BLaER1 treated with 17β-estradiol and CSF1 and Interleukin-3, amounts not matched to agents 10 nM and 100 nM (cell line): ENCODE results near the gene EMSY.
"Not testable (repeated sequence)": the region's sequence is repeated elsewhere in the genome, so short reads cannot be mapped to it uniquely, and the experiment has no call there.

Source experiments
- H3K27ac ChIP-seq, 11 experiments: shearing (Covaris generic); formaldehyde crosslinking; 2 replicates each; pipeline ENCODE4 v1.8.1; 2022
- H3K27me3 ChIP-seq, 11 experiments: shearing (Covaris generic); formaldehyde crosslinking; 2 replicates each; pipeline ENCODE4 v1.8.1; 2022
- H3K36me3 ChIP-seq, 11 experiments: shearing (Covaris generic); formaldehyde crosslinking; 2 replicates each; pipeline ENCODE4 v1.8.1; 2022
- H3K4me1 ChIP-seq, 10 experiments: shearing (Covaris generic); formaldehyde crosslinking; 2 replicates each; pipeline ENCODE4 v1.8.1; 2022
- H3K4me2 ChIP-seq, 11 experiments: shearing (Covaris generic); formaldehyde crosslinking; 2 replicates each; pipeline ENCODE4 v1.8.1; 2022
- H3K4me3 ChIP-seq, 10 experiments: shearing (Covaris generic); formaldehyde crosslinking; 2 replicates each; pipeline ENCODE4 v1.8.1; 2022
- H3K9ac ChIP-seq, 11 experiments: shearing (Covaris generic); formaldehyde crosslinking; 2 replicates each; pipeline ENCODE4 v1.8.1; 2022
- H3K9me3 ChIP-seq, 11 experiments: shearing (Covaris generic); formaldehyde crosslinking; replicated peaks in 1 of 11; 2 replicates each; pipeline ENCODE4 v1.8.1; 2022
- H4K20me1 ChIP-seq, 11 experiments: shearing (Covaris generic); formaldehyde crosslinking; 2 replicates each; pipeline ENCODE4 v1.8.1; 2022
- Cebpa-rat ChIP-seq, 11 experiments: shearing (Covaris generic); IDR thresholded peaks; 2 replicates each; pipeline ENCODE4 v1.8.1; 2022

Gene EMSY

DNA sequence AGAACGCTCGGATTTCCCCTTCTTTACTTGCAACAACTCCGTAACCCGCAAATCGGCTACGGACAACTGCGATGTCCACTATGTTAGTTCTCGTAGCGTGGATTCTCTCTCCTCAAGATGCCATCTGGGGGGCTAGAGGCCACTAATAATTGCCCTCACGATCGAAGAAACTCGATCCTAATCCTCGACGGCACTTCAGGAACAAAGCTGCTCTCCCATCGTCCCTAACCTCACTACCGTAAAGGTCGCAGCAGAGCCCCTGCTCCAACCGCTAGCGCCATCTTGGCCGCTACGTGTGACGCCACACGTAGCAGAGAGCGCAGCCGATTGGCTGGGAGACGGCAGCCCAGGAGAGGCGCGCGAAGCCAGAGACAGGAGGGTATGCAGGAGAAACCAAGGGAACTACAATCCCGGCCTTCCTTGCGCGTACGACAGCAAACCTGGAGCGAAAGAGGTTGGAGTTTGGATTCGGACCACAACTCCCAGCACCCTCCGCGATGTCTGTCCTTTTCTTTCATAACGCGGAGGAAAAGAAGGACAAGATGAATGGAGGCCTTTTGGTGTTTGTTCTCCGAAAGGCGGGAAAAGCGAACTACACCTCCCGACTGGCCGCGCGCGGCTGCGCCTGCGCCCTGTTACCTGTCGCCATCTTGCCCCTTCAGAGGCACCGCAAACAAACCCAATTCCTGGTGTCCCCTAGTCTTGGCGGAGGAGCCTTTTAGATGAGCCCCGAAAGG is at the start of gene EMSY:
TSS of gene EMSY (plus strand) at position 635 of the 737 bp plus-strand sequence. CDS start 1,921 bp downstream, outside the sequence.
- peak within 1 kb of the TSS; percentile 86 to 100 (median 97) for H3K4me3 ChIP-seq
- peaks cover 0 to 19% (median 10%) of the 10 kb centered on the region in 11 experiments; a peak in 10 of 22 replicates for H4K20me1 ChIP-seq
- H3K36me3 ChIP-seq, result peaks cover 25 to 57% (median 36%) of the 10 kb centered on the region in 11 experiments; a peak in 21 of 22 replicates
- peaks cover 16 to 29% (median 25%) of the 10 kb centered on the region in 10 experiments for H3K4me1 ChIP-seq
- peak within 1 kb of the TSS; percentile 82 to 97 (median 94) for H3K27ac ChIP-seq
- TF ChIP-seq Cebpa-rat (IDR thresholded peaks at IDR 0.05), result no peak
- H3K9me3 ChIP-seq, result no peaks in the 10 kb centered on the region
- peak within 1 kb of the TSS; percentile 79 to 96 (median 90) for H3K4me2 ChIP-seq
- peak within 1 kb of the TSS; percentile 89 to 97 (median 94) for H3K9ac ChIP-seq
- H3K27me3 ChIP-seq, result no peaks in the 10 kb centered on the region

DNA sequence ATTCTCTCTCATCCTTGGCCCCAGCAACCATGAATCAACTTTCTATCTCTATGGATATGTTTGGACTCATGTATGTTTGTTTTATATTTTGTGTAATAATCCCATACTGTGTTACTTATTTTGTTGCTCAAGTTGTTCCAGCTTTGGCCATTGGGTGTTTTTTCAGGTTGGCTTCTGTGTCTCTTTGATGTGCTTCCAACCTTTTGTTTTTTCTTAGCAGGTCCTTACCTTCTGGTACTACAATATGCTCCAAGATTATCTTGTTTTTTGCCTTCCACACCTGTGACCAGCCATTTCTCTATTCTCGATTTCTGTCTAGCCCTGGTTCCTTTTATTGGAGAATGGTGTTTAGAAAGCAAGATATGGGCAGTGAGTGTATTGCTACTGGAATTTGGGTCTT is 49.5 kb upstream of the EMSY start:
- no peak for TF ChIP-seq Cebpa-rat (IDR thresholded peaks at IDR 0.05)
- Histone ChIP-seq H3K27me3 (no peaks in the 10 kb centered on the region), H3K9me3 (no peaks in the 10 kb centered on the region), H3K4me2 (no peak overlapping the region), H4K20me1 (no peaks in the 10 kb centered on the region), H3K27ac (no peak overlapping the region), H3K4me1 (no peaks in the 10 kb centered on the region), H3K9ac (no peak overlapping the region), H3K36me3 (no peaks in the 10 kb centered on the region), H3K4me3 (no peak overlapping the region)

DNA sequence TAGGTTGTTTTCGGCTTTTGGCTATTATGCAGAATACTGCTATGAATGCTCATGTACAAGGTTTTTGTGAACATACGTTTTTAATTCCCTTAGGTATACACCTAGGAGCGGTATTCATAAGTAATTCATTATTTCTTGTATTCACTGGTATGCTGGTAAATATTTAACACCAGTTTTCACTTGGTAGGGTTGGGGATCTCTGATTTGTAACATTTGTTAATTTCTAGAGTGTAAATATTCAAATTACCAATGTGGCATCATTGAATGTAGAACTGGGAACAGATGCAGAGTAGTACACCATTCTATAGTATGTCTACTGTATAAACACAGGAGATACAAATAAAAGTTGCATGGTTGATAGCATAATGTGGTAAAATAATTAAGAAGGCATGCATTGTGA is 47.4 kb upstream of the EMSY start:
- no peak for TF ChIP-seq Cebpa-rat (IDR thresholded peaks at IDR 0.05)

DNA sequence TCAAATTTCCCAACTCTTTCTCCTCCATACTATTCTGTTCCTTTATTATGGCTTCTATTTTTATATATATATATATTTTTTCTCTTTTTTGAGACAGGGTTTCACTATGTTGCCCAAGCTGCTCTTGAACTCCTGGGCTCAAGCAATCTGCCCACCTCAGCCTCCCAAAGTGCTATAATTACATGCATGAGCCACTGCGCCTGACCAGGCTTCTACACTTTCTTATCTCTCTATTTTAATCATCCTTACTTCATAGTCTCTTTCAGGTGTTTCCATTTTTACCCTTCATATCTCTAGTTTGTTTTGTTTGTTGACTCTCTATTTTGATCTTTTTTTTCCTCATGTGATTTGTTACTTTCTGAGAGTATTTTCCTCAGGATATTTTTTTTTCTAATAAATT is 43.9 kb upstream of the EMSY start:
- no peak overlapping the region for H3K4me2 ChIP-seq
- no peaks in the 10 kb centered on the region for H3K9me3 ChIP-seq
- no peaks in the 10 kb centered on the region for H3K4me1 ChIP-seq
- no peak overlapping the region for H3K9ac ChIP-seq
- TF ChIP-seq Cebpa-rat (IDR thresholded peaks at IDR 0.05), result no peak
- no peak overlapping the region for H3K27ac ChIP-seq
- H3K27me3 ChIP-seq, result no peaks in the 10 kb centered on the region
- H3K4me3 ChIP-seq, result no peak overlapping the region
- H4K20me1 ChIP-seq, result no peaks in the 10 kb centered on the region
- no peaks in the 10 kb centered on the region for H3K36me3 ChIP-seq

More for the DNA sequence above, 47.4 kb upstream of the EMSY start:
- H3K9ac ChIP-seq, result no peak overlapping the region
- no peak overlapping the region for H3K27ac ChIP-seq
- no peaks in the 10 kb centered on the region for H4K20me1 ChIP-seq
- no peaks in the 10 kb centered on the region for H3K4me1 ChIP-seq
- H3K4me3 ChIP-seq, result no peak overlapping the region
- H3K27me3 ChIP-seq, result no peaks in the 10 kb centered on the region
- H3K9me3 ChIP-seq, result no peaks in the 10 kb centered on the region
- no peaks in the 10 kb centered on the region for H3K36me3 ChIP-seq
- no peak overlapping the region for H3K4me2 ChIP-seq

DNA sequence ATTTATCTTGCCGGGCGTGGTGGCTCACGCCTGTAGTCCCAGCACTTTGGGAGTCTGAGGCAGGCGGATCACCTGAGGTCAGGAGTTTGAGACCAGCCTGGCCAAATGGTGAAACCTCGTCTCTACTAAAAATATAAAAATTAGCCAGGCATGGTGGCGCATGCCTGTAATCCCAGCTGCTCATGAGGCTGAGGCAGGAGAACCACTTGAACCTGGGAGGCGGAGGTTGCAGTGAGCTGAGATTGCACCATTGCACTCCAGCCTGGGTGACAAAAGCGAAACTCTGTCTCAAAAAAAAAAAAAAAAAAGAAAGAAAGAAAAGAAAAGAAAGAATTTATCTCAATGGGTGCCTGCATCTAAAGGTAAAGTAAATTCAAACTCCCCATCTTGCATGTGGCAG is 43.3 kb upstream of the EMSY start:
- H3K27me3 ChIP-seq, H3K27ac ChIP-seq, H4K20me1 ChIP-seq, H3K9me3 ChIP-seq, H3K4me2 ChIP-seq, H3K9ac ChIP-seq, H3K4me3 ChIP-seq, H3K4me1 ChIP-seq, H3K36me3 ChIP-seq: not testable (repeated sequence)

DNA sequence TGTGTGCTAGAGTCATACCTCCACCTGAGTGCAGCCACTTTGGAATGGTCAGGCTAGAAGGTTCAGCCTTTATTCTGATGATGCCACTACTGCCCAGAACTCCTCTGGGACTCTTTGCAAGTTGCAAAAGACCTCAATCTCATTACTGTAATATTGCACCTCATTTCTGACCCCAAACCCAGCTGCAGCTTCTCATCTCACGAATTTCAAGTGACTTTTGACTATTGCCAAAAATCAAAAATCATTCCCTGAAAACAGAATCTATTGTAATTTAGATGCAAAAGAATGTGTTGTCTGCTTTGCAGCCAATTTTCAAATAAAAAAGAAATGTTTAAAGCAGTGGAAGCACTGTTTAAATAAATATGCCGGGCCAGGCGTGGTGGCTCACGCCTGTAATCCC is 38.5 kb upstream of the EMSY start:
- H3K4me1 ChIP-seq, result peaks cover 10 to 26% (median 19%) of the 10 kb centered on the region in 10 experiments
- no peaks in the 10 kb centered on the region for H4K20me1 ChIP-seq
- H3K4me3 ChIP-seq, result no peak overlapping the region
- H3K4me2 ChIP-seq, result no peak overlapping the region
- no peak overlapping the region for H3K27ac ChIP-seq
- no peaks in the 10 kb centered on the region for H3K27me3 ChIP-seq
- no peaks in the 10 kb centered on the region for H3K9me3 ChIP-seq
- H3K36me3 ChIP-seq, result no peaks in the 10 kb centered on the region
- no peak overlapping the region for H3K9ac ChIP-seq
- no peak for TF ChIP-seq Cebpa-rat (IDR thresholded peaks at IDR 0.05)

- Histone ChIP-seq H4K20me1 (no peaks in the 10 kb centered on the region), H3K4me2 (peak overlapping the region; percentile 25 to 81 (median 69); a peak in 21 of 22 replicates), H3K27ac (peak overlapping the region in 6 of 11 experiments; percentile 1 to 39 (median 8); a peak in 6 of 22 replicates), H3K9me3 (no peaks in the 10 kb centered on the region; a peak in 1 of 22 replicates), H3K9ac (peak overlapping the region in 5 of 11 experiments; percentile 11 to 53 (median 17); a peak in 5 of 22 replicates), H3K4me3 (no peak overlapping the region), H3K27me3 (no peaks in the 10 kb centered on the region), H3K4me1 (peaks cover 10 to 26% (median 19%) of the 10 kb centered on the region in 10 experiments), H3K36me3 (no peaks in the 10 kb centered on the region)
- no peak for TF ChIP-seq Cebpa-rat (IDR thresholded peaks at IDR 0.05)
These were observed 36.5 kb upstream of the EMSY start for GRCh38 chr11:76408171-76408965.

DNA sequence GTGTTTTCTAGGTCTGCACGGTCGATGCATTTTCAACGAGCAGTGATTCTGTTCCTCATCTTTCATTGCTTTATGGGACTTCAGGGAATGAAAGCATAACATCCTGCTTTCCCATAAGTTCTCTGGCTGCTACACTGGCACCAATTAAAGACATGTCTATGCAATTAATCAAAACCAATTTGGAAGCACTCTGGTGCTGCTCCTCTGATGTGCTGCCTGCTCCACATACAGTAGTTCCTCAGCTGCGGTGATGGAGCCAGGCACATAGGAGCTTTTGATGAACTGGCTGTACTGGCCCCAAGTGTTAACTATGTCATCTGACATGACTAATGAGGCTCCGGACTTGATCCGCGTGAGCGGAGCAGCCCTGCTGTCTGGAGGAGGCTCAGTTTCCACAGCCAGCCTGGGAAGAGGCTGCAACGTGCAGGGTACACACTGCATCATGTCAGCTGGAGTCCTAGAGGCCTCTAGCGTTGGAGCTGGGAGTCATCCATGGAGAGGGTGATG is 33.9 kb upstream of the EMSY start:
- Histone ChIP-seq H3K4me1 (peaks cover 10 to 26% (median 19%) of the 10 kb centered on the region in 10 experiments), H3K27me3 (no peaks in the 10 kb centered on the region), H3K9ac (no peak overlapping the region), H3K36me3 (no peaks in the 10 kb centered on the region), H4K20me1 (no peaks in the 10 kb centered on the region), H3K4me2 (no peak overlapping the region), H3K27ac (no peak overlapping the region), H3K4me3 (no peak overlapping the region), H3K9me3 (no peaks in the 10 kb centered on the region; a peak in 1 of 22 replicates)
- no peak for TF ChIP-seq Cebpa-rat (IDR thresholded peaks at IDR 0.05)

GRCh38 chr11:76415073-76415472 is 29.7 kb upstream of the EMSY start:
- Histone ChIP-seq H3K4me2 (no peak overlapping the region), H3K27me3 (no peaks in the 10 kb centered on the region), H3K9ac (no peak overlapping the region), H3K4me1 (no peaks in the 10 kb centered on the region), H3K4me3 (no peak overlapping the region), H3K9me3 (no peaks in the 10 kb centered on the region; a peak in 1 of 22 replicates), H3K27ac (no peak overlapping the region), H3K36me3 (no peaks in the 10 kb centered on the region), H4K20me1 (no peaks in the 10 kb centered on the region)
- TF ChIP-seq Cebpa-rat (IDR thresholded peaks at IDR 0.05), result no peak
